Activated T-cell treated with anti-CD3 and anti-CD28 coated beads, Interleukin-2, amount 50 U/mL, for 48 hours (primary cell): Measurements from ENCODE around the gene NOL4L.
A peak's percentile ranks its signal among the peaks of the same experiment; 100 is the strongest.

Experiments
- DNase-seq, 2 experiments: peaks; one replicate each; pipeline ENCODE4 v3.0.0-alpha.2; 2020

The NOL4L gene

DNA sequence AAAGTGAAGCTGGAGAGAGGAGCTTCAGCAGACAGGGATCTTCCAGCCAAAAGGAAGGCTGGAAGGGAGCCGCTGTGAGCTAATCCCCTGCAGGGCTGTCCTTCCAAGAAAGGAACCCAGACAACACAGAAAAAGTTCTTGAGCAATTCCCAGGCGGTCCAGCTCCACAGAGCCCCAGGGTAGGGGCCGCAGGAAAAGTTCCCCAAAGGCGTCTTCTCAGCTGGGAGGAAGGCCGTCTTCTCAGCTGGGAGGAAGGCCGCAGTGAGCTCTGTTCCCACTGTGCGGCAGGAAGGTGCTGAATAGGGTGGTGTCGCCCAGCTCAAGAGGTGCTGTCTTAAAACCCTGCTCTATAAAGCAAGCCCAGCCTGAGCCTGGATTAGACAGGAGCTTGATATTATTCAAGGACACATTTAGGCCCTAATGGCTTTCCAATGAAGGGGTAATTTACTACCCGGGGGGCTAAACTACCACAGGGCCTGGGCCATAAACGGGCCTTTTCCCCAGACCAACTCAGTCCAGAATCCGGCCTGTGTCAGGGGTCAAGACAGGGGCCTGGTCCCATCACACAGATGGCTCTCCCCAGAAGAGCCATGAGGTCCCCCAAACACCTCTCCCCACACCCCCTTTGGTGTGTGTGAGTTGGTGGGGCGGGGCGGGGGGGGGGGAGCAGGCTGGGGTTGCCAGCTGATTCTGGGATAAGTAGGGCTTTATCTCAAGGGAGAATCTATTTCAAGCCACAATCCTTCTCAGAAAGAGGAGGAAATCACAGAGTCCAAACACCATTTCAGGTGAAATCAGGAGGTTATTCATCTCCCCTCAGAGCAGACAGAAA lies 103.6 kb downstream of the NOL4L start:
- DNase-seq, result no peak

DNA sequence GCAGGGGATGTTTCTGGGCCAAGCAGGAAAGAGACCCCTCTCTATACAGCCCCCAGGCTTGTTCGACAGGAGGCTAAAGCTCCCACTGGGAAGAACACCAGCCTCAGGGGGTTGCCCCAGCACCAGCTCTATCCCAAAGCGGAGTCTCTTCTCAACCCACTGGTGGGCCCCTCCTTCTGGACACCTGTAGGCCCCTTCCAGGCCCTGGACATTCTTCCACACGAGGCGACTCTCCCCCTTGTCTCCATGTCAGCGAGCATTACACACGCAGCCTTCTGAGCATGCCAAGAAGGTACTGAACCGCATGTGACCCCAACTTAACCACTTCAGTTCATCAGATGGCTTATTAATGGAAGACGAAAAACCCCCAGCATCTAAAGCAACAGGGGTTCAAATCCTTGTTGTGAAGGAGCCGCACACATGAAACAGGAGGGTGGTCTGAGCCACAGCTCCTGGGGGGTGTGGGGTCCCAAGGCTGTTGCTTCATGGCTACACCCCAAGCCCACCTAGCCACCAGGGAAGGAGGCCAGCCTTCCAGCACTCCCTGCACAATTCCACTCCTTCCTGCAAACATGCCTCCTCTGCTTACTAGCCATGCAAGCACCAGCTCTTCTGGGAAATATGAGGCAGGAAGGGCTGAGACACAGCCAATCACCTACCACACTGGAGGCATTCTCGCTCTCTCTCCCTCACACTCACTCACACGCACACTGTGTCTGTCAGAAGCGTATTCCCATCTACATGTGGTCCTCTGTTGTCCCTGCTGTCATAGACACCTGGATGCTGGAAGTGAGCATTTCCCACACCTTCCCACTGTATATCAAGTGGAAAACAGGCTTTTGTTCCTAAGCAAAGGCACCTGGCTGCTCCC lies 104.5 kb downstream of the NOL4L start:
- DNase-seq, result no peak

DNA sequence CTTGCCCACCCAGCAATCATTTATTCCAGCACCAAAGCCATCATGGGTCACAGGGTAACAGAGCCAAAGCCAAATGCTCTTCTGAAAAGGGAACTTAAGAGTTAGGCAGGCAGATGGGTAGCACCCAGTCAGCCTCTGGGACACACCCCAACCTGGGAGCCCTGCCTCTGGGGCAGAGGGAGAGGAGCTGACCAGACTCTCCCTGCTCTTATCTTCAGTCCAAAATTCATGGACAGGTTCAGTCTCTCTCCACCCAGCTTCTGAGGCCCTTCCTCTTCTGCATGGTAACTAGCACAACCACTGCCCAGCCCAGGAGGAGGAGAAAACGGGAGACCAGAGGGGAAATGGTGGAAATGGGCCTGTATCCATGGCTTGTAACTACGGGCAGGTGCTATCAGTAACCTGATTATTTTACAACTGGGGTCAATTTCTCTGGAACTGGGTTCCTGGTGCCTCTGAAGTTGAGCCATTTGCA lies 105.4 kb downstream of the NOL4L start:
- DNase-seq, result no peak

DNA sequence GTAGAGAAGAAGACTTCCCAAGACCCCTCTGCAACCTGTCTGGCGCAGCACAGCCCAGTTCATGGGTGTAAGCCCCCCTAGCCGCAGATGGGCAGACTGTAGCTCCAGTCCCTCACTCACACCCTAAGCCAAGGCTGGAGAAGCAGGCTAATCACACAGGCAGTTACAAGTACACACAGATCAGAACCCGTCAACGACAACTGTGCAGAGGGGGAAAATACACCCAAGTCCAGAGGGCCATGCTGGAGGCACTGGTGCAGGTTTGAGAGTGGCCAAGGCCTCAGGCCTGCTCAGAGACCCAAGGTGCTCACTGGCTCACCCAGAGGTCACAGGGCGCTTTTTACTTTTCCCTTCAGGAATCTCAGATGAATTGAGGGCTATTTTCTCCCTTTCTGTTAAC lies 106.1 kb downstream of the NOL4L start:
- no peak for DNase-seq

DNA sequence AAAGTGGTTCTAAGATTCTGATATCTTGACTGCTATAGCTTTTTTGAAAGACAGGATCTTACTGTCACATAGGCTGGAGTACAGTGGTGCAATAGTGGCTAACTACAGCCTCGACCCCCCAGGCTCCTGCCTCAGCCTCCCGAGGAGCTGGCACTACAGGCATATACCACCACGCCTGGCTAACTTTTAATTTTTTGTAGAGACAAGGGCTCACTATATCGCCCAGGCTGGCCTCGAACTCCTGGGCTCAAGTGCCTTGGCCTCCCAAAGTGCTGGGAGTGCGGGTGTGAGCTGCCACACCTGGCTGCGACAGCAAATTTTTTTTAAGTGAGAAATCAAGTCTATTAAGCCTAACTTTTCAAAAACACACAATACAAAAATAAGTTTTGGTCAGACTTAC lies 106.6 kb downstream of the NOL4L start:
- DNase-seq, result no peak

DNA sequence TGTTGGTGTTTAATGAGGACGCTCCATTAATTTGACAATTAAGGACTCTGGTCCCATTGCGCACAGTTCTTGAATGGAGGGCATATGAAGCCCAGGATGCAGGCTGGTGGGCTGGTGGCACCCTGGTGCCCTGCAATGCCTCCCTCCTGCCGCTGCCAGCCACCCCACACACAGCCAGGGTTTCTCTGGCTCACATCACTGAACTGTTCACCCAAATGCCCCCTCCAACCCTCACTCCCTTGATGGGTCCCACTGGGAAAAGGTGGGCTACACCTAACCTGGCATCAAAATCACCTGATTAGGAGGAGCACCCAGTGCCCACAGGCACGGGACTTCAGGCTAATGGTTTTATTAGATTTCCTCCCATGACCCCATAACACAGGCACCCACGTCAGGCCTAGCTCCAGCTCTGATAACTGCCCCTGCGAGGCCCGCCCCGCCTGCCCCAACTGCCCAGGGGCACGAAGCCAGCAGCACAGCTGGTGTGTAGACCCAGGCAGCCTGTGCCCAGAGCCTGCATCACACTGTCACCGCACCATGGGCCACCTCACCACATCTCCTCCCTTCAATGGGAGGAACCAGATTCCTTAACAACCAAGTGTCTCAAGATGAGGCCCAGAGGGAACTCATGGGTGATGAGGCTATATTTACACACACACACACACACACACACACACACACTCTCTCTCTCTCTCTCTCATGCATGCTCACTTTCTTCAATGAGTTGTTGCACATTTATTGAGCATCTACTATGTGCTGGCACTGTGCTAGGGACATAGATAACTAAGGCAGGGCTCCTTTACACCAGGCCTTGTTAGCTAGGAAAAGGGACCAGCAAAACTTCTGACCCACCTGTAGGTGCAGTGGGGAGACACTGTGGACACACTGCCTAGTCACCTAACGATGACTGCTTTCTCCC lies 107.3 kb downstream of the NOL4L start:
- DNase-seq, result no peak

DNA sequence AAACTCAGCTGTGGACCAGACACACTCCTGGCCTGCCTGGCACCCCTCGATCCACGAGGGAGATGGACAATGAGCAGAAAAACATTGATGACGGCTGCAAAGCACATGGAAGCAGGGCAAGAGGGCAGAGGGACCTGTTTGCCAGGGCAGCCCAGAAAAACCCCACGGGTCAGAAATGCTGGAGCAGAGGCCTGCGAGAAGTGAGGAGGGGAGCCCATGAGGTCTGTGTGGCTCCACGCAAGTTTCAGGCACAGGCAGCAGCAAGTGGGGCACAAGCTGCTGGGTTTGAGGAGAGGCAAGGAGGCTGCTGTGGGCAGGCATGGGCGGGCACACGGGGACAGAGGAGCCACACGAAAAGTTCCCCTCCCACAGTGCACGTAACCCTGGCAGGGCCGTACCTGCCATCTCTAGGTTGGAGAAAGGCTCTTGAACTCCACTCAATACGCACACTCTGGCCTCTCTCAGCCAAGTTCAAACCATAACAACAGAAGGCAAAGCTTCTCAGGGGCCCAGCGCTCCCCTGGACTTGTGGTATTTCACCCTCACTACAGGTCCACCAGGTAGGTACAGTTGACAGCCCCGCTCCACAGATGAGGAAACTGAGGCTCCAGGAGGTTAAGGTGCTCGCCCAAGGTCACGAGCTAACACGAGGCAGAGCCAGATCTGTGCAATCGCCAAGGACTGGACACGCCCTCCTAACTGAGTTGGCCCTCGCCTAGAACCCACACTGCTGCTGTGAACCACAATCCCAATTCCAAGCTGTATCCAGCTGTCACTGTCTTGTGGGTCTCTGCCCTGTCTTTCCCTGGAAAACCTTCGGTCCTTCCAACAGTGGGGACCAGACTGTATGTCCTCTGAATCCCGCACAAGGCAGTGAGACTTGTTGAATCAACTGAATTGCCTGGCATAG lies 108.2 kb downstream of the NOL4L start:
- DNase-seq, result no peak

DNA sequence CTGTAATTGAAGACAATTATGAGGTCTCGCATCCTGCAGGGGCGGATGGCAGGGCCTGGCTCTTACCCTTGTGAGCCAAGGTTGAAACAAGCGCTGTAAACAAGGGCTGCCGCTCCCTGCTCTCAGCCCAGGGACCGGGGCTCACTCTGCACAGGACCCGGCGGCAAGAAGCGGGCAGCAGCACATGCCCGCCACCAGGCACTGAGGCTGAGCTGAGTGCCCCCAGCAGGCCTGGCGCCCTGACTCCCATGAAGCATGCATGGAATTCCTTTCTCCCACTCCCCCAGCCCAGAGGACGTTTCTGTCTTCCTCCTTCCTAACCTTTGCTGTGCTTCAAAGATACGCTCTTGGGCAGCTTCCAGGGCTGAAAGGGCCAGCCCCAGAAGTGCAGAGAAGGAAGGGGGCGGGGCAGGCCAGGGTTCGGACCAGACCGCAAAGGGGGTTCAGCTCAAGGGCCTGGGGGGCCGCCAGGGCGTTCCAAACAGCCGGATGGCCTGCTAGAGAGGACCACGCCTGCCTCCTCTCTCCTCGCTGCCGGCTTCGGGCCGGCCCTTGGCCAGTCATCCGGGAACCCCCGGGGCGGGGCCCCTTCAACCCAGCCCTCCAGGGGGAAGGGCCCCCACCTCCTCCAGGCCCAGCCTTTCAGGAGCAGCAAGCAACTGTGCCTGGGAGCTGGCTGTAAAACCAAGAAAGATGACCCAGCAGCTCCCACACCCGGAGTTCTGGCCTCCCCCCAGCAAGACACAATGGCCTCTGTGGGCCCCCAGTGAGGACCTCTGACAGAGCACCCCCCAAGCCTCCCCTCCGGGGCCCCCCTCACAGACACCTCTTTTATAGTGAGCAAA lies 109.9 kb downstream of the NOL4L start:
- DNase-seq, result no peak

DNA sequence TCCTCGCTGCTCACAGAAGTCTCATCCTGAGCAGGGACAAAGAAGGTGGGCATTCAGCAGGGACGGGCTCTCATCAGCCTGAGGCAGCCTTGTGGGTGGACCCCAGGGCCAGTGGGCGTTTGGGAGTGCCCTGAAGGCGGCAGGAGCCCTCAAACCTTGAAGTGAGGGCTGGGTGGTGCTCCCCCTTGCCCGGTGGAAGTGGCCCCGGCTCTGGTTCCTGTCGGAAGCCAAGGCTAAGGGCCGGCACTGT lies 110.5 kb downstream of the NOL4L start:
- DNase-seq, result no peak

DNA sequence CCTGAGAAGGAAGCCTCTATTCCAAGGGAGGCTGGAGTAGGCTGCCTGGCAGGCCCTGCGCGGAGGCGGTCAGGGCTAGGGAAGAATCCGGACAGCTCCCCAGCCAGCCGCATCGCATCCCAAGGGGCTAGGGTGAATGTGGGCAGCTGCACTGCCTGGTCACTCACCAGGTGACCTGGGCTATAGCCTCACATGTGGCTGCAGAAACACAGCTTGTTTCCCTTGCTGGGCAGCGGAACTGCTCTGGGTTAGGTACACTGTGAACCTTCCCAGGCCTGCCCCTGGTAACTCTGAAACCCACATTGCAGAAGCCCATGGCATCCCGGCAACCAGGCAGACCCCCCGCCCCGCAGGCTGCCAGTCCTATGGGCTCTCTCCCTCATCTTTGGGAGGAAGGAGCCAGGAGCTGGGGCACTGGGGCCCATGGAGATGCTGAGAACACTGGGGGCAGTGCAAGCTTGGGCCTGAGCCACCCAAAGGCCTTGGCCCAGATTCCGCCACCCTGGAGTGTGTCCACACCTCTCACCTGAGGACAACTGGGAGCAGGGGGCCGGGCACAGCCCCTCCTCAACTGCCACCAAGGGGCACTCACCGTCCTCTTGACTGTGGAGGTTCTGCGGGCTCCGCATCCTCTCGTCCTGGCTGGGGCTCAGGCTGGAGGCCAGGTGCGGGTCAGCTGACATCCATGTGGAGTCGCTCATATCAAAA lies 111.0 kb downstream of the NOL4L start:
- no peak for DNase-seq

DNA sequence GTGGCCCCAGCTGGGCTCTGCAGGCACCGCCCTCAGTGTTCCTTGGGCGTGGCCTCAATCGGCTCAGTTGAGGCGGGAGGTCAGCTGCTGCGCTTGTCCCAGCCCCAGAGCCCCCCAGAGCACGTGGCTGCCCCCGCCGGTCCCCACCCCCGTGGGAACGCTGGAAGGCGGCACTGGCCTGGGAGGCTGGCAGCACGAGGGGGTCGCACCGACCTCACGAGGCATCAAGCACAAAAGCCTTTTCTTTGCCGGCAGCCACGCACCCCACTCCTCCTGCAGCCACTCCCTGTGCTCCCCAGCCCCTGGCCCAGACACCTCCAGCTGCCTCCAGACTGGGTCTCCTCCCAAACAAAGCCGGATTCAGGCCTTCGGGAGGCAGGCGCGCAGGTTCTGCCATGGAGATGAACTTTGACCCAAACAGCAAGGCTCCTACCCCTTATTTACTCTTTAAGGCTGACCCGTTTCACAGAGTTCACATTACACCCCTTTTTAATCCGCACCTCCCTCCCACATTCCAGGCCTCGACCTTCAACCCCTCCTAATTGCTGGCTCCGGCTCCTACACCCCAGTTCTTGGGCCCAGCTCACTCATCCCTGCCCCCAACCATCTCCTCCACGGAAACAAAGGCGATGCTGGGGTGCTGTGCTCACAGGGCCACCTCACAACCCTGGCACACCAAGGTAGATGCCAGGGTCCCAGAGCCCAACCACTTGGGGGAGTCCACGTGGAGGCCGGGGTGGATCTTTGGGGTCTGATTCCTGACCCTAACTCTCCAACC lies 111.7 kb downstream of the NOL4L start:
- no peak for DNase-seq

DNA sequence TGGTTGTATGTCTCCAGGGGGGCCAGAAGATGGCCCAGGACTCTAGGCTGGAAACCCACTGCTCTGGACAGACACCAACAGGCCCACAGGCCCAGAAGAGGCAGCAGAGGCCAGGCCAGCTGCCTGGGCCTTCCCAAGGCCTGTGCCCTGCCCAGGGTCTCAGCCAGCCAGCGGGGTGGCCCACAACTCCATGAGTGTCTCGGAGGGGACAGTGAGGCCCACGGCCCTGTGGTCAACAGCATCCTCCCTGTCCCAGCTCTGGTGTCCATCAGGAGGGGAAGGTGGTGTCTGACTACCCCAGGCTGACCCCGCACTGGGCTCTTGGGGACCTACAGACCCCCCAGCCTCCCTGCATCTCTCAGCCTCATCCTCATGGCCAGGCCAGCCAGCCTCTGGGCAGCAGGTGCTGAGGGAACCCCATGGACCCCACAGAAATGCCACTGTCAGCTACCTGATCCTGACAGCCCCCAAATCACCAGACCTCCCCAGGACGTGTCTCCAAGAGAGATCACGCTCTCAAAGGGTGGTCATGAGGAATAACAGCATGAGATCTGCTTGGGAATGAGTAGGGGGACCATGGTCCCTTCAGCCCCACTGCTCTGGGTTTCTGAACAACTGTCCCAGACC lies 112.4 kb downstream of the NOL4L start:
- DNase-seq, result no peak

DNA sequence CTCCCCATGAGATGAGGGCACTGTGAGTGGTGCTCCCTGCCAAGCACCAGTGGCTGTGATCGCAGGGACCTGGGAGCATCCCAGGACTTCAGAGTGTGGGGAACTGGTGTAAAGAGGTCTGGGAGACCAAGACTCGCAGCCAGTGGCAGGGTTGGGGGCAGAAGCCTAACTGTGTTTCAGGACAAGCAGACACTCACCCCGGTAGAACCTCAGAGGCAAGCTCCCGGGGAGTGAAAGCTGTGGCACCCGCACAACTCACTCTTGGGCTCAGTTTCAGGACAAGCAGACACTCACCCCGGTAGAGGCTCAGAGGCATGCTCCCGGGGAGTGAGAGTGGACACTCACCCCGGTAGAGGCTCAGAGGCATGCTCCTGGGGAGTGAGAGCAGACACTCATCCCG lies 114.2 kb downstream of the NOL4L start:
- DNase-seq, result no peak

DNA sequence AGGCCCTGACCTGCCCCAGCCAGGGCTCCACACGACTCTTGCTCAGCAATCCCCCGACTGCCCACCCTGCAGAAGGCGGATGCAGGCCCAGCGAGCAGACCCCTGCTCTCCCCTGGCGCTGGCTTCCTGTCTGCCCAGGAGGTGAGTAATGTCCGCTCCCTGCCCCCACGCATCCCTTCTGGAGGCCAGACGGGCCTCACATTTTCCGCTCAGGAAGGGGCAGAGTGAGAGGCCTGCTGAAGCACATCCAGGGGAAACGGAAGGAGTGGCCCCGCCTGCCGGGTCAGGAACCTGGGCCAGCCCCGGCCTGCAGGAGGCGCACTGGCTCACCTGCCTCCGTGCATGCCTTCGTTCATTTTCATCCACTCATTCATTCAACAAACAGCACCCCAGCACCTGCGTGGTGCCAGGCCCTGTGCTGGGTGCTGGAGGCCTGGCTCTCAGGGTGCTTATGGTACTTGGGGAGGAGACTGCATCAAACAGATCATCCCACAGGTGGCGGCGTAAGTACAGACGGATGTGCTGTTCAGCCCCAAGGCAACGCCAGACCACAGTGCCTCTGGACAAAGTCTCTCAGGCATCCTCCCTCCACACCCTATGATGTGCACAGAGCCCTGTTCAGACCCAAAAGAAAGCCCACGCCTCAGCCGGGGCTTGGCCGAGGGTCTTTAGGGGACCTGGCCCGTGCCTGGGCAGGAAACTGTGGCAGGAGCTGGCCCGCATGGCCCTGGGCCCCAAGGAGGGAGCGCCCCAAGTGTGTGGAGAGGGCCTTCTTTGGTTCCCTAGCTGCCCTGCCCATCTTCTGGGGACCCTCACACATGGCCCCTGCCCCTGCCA lies 114.9 kb downstream of the NOL4L start:
- peak in 1 of 2 experiments; percentile 47 for DNase-seq

DNA sequence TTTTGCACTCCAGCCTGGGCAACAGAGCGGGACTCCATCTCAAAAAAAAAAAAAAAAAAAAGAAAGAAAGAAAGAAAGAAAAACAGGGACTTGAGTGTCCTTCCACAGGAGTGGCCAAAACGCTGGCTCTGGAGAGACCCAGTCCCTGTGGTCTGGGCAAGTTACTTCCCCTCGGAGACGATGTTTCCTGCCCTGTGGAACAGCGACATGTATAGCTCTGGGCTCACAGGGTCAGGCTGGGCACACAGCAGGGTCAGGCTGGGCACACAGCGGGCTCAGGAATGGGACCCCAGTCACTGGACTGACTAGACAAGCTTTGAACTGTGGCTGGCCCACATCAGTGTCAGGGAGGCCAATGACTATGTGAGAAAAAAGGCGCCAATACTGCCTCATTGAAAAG lies 116.3 kb downstream of the NOL4L start:
- no peak for DNase-seq

DNA sequence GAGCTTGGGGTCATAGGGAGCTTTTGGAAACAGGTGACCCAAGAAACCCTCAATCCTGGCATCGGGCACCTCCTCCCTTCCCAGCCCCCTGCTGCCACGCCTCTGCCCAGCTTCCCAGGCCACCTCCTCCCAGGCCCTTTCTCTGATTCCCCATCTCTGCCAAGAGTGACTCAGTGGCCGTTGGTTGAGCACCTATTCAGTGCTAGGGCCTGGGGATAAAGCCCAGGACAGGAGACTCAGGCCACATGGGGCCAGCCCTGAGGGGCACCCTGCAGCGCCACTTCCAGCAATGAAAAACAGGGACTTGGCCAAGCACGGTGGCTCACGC lies 116.9 kb downstream of the NOL4L start:
- no peak for DNase-seq

DNA sequence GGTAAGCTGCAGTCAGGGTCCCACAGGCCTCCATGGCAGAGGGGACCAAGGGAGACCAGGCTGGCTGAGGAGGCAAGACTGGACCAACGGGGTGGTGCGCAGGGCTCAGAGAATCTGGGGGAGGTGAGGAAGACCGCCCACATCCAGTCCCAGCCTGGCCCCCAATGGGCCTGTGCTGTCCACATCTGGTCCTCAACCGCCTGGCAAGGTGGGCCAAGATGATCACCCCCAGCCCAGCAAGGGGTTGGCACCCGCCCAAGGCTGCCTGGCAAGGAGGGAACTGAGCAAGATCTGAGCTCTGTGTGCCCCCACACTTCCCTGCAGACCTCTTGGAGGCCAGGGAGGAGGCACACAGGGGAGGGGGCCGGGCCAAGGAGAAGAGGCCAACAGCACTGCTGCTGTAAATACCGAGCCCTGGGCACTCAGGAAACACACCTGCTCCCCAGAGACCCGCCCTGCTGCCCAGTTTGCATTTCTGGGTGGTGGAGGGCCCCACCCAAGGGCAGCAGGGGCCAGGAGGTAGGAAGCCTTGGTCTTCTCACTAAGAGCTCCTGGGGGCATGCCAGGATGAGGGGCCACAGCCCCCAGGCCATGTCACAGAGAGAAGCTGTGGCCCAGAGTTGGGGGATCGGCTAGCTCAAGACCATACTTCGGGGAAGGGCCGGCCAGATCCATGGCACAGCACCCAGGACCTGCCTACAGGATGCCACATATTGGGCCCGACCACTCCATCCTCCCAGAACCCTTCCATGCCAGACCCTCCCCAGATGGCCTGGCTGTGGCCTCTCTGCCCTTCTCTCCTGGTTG lies 117.4 kb downstream of the NOL4L start:
- DNase-seq, result no peak
